Neural progenitor cell (in vitro differentiated cells): ENCODE data around the gene PIK3C2B.
"Not testable (repeated sequence)": the region's sequence is repeated elsewhere in the genome, so short reads cannot be mapped to it uniquely, and the experiment has no call there.

ENCODE experiments used
- EZH2 ChIP-seq: fragments of 200-600 bp; sonication (generic); IDR thresholded peaks from 2 replicates; pipeline ENCODE4 v1.6.1; 2017; ENCODE audit warnings: antibody characterized with exemption, mild to moderate bottlenecking, moderate library complexity
- TF ChIP-seq, protein P1 (sequence below): fragments of 200-600 bp; sonication (generic); IDR thresholded peaks from 2 replicates; pipeline ENCODE4 v1.5.1; 2017; ENCODE audit warnings: antibody characterized with exemption, mild to moderate bottlenecking

DNA sequence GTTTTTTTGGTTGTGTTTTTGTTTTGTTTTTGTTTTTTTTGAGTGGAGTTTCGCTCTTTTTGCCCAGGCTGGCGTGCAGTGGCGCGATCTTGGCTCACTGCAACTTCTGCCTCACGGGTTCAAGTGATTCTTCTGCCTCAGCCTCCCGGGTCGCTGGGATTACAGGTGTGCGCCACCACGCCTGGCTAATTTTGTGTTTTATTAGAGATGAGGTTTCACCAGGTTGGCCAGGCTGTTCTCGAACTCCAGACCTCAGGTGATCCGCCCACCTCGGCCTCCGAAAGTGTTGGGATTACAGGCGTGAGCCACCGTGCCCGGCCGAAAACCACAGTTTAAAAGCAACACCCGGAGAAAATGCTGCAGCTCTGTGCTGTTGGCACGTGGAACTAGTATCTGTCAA lies 22.8 kb upstream of the PIK3C2B start:
- not testable (repeated sequence) for TF ChIP-seq EZH2
- TF ChIP-seq, protein P1, sequence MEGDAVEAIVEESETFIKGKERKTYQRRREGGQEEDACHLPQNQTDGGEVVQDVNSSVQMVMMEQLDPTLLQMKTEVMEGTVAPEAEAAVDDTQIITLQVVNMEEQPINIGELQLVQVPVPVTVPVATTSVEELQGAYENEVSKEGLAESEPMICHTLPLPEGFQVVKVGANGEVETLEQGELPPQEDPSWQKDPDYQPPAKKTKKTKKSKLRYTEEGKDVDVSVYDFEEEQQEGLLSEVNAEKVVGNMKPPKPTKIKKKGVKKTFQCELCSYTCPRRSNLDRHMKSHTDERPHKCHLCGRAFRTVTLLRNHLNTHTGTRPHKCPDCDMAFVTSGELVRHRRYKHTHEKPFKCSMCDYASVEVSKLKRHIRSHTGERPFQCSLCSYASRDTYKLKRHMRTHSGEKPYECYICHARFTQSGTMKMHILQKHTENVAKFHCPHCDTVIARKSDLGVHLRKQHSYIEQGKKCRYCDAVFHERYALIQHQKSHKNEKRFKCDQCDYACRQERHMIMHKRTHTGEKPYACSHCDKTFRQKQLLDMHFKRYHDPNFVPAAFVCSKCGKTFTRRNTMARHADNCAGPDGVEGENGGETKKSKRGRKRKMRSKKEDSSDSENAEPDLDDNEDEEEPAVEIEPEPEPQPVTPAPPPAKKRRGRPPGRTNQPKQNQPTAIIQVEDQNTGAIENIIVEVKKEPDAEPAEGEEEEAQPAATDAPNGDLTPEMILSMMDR = not testable (repeated sequence)
